Dendritic cell treated with granulocyte-macrophage colony-stimulating factor and Interleukin-4, amounts not matched to agents 40 ng/mL and 50 ng/mL, for 4 days (primary cell): ENCODE results near the gene ADGRL3.

ENCODE experiments used
- H3K27ac Mint-ChIP-seq: one replicate; pipeline ENCODE4 v1.8.0; 2022; ENCODE audit warnings: mild to moderate bottlenecking, mixed read lengths
- H3K27me3 Mint-ChIP-seq: one replicate; pipeline ENCODE4 v1.8.0; 2022; ENCODE audit warnings: mild to moderate bottlenecking, mixed read lengths
- H3K36me3 Mint-ChIP-seq: one replicate; pipeline ENCODE4 v1.8.0; 2022; ENCODE audit warnings: low read depth, mixed read lengths
- H3K4me1 Mint-ChIP-seq: one replicate; pipeline ENCODE4 v1.8.0; 2022; ENCODE audit warnings: low read depth, mixed read lengths
- H3K4me3 Mint-ChIP-seq: one replicate; pipeline ENCODE4 v1.8.0; 2022; ENCODE audit warnings: mild to moderate bottlenecking, moderate library complexity, mixed read lengths
- H3K9me3 Mint-ChIP-seq: one replicate; pipeline ENCODE4 v1.8.0; 2022; ENCODE audit warnings: mixed read lengths
- intact Hi-C: fragments of 100-400 bp; cut with micrococcal nuclease; formaldehyde crosslinking; loops from one replicate; pipeline ENCODE4 v1.15.0; 2022

The ADGRL3 gene

GRCh38 chr4:61445374-61446063 is 245.4 kb downstream of the ADGRL3 start:
- Mint-ChIP-seq H3K27me3 (no peaks in the 10 kb centered on the region), H3K4me1 (no peaks in the 10 kb centered on the region), H3K36me3 (no peaks in the 10 kb centered on the region), H3K9me3 (no peaks in the 10 kb centered on the region), H3K4me3 (no peak overlapping the region), H3K27ac (no peak overlapping the region)
- intact Hi-C loops = no loop called here

DNA sequence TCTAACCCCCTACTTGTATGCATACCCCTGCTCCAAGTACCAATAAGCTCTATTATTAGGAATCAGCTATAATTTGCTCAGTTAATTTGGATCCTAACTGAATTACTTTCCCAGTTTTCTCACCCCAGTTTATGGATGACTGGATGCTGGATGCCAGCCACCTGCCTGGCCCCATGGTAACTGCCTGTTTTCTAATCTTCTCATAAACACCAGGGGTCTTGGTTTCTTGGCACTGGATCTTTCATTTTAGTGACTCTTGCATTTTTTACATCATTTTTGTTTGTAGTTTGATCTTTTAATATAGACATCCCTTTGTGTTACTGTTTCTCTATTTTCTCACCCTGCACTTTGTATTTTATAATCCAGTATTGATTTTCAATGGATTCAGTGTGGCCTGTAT is 246.8 kb downstream of the ADGRL3 start:
- Mint-ChIP-seq H3K36me3 (no peaks in the 10 kb centered on the region), H3K4me3 (no peak overlapping the region), H3K27me3 (no peaks in the 10 kb centered on the region), H3K4me1 (peaks cover under 1% of the 10 kb centered on the region), H3K9me3 (no peaks in the 10 kb centered on the region), H3K27ac (no peak overlapping the region)
- intact Hi-C loops = no loop called here

DNA sequence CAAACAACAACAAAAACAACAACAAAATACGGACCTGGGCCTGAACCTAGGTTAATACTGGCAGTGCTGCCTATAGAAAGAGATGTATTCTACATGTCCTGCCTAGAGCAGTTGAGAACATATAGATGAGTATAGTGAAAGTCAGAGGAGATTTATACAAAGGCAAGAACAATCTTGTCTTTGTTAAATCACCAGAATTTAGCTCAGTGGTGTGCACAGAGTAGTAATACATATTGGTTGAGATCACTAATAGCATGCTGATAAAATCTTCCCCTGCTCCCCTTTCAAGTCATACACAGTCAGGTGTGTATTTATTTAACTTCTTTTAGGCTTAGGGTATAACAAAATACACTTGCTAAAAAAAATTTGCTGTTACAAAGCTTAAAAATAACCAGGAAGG is 247.8 kb downstream of the ADGRL3 start:
- Mint-ChIP-seq H3K4me3 (no peak overlapping the region), H3K27ac (no peak overlapping the region), H3K4me1 (peaks cover 6% of the 10 kb centered on the region), H3K9me3 (no peaks in the 10 kb centered on the region), H3K36me3 (no peaks in the 10 kb centered on the region), H3K27me3 (no peaks in the 10 kb centered on the region)
- intact Hi-C loops = no loop called here

DNA sequence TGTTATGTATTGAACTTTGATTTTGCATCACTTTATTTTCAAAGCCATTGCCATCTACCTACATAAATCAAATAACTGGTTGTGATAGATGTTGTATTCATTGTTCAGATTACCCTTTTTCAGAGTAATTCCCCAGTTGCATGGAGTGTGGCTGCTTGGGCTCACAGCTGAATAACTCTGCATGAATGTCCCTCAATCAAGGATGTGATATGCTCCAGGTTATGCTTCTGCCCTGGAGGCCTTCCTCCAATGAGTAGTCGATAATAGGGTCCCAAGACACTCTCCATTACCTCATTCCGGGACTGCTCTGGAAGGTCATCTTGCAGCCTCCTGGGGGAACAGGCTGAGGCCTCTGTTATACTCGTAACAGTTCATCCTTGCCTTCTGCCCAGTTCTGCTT is 251.8 kb downstream of the ADGRL3 start:
- H3K4me3 Mint-ChIP-seq = no peak overlapping the region
- no peaks in the 10 kb centered on the region for H3K27me3 Mint-ChIP-seq
- peaks cover 6% of the 10 kb centered on the region for H3K4me1 Mint-ChIP-seq
- no peaks in the 10 kb centered on the region for H3K36me3 Mint-ChIP-seq
- H3K9me3 Mint-ChIP-seq = no peaks in the 10 kb centered on the region
- intact Hi-C loops = no loop called here
- H3K27ac Mint-ChIP-seq = no peak overlapping the region

- intact Hi-C loops = no loop called here
- Mint-ChIP-seq H3K27me3 (no peaks in the 10 kb centered on the region), H3K36me3 (no peaks in the 10 kb centered on the region), H3K9me3 (no peaks in the 10 kb centered on the region), H3K4me3 (no peak overlapping the region), H3K4me1 (no peaks in the 10 kb centered on the region), H3K27ac (no peak overlapping the region)
Observed at GRCh38 chr4:61461956-61462355, 261.8 kb downstream of the ADGRL3 start.

DNA sequence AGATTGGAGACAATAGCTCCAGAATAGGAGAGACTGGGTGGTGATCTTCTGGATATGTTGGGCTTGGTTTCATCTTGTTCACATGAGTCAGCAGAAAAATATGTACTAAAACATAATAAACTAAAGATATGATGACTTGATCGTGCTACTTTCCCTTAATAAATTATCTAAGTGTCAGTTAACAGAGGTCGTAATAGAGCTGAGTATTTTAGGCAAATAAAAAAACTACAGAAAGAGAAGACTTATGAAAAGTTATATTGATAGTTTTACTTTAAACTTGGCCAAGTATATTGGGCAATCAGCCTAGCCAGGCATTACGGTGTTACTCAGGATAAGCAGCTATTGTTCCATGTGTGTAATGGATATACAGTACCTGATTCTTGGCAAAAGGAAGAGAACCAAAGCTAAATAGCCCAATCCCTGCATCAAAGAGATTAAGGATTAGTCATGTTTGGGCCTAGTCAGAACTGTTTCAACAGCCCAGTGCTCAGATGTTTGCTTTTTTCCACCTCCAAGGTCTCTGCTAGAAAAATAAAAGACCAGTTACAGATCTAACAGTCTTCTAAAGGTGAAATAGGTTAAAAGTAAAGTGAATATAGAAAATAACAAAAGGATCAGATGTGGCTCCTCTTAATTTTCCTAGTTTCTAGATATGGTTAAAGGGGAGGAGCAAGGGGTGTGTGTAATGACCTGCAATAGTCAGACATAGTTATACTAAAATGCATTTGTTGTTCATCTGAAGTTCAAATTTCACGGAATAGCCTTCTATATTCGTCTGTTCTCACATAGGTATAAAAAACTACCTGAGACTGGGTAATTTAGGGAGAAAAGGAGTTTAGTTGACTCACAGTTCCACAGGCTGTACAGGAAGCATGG is 262.6 kb downstream of the ADGRL3 start:
- H3K4me3 Mint-ChIP-seq = no peak overlapping the region
- no peaks in the 10 kb centered on the region for H3K9me3 Mint-ChIP-seq
- no peaks in the 10 kb centered on the region for H3K27me3 Mint-ChIP-seq
- H3K36me3 Mint-ChIP-seq = no peaks in the 10 kb centered on the region
- H3K4me1 Mint-ChIP-seq = no peaks in the 10 kb centered on the region
- H3K27ac Mint-ChIP-seq = no peak overlapping the region
- intact Hi-C loops = no loop called here

GRCh38 chr4:61468024-61468720 is 268.0 kb downstream of the ADGRL3 start:
- Mint-ChIP-seq H3K27me3 (no peaks in the 10 kb centered on the region), H3K9me3 (no peaks in the 10 kb centered on the region), H3K27ac (no peak overlapping the region), H3K4me1 (no peaks in the 10 kb centered on the region), H3K36me3 (no peaks in the 10 kb centered on the region), H3K4me3 (no peak overlapping the region)
- intact Hi-C loops = no loop called here

- Mint-ChIP-seq H3K36me3 (no peaks in the 10 kb centered on the region), H3K27ac (no peak overlapping the region), H3K9me3 (no peaks in the 10 kb centered on the region), H3K4me1 (no peaks in the 10 kb centered on the region), H3K27me3 (no peaks in the 10 kb centered on the region), H3K4me3 (no peak overlapping the region)
- intact Hi-C loops = no loop called here
Observed at GRCh38 chr4:61473306-61473705, 273.2 kb downstream of the ADGRL3 start.

- H3K36me3 Mint-ChIP-seq = no peaks in the 10 kb centered on the region
- H3K4me3 Mint-ChIP-seq = no peak overlapping the region
- no peaks in the 10 kb centered on the region for H3K27me3 Mint-ChIP-seq
- H3K27ac Mint-ChIP-seq = no peak overlapping the region
- H3K9me3 Mint-ChIP-seq = no peaks in the 10 kb centered on the region
- intact Hi-C loops = no loop called here
- no peaks in the 10 kb centered on the region for H3K4me1 Mint-ChIP-seq
Observed at GRCh38 chr4:61478340-61478739, 278.2 kb downstream of the ADGRL3 start.

GRCh38 chr4:61485056-61485455 is 284.9 kb downstream of the ADGRL3 start:
- no peaks in the 10 kb centered on the region for H3K27me3 Mint-ChIP-seq
- H3K4me3 Mint-ChIP-seq = no peak overlapping the region
- H3K9me3 Mint-ChIP-seq = no peaks in the 10 kb centered on the region
- H3K27ac Mint-ChIP-seq = no peak overlapping the region
- H3K36me3 Mint-ChIP-seq = no peaks in the 10 kb centered on the region
- H3K4me1 Mint-ChIP-seq = no peaks in the 10 kb centered on the region
- intact Hi-C loops = no loop called here

- no peaks in the 10 kb centered on the region for H3K27me3 Mint-ChIP-seq
- no peak overlapping the region for H3K27ac Mint-ChIP-seq
- H3K36me3 Mint-ChIP-seq = no peaks in the 10 kb centered on the region
- intact Hi-C loops = no loop called here
- H3K4me3 Mint-ChIP-seq = no peak overlapping the region
- H3K9me3 Mint-ChIP-seq = no peaks in the 10 kb centered on the region
- no peaks in the 10 kb centered on the region for H3K4me1 Mint-ChIP-seq
Observed at GRCh38 chr4:61489927-61490326, 289.8 kb downstream of the ADGRL3 start.

DNA sequence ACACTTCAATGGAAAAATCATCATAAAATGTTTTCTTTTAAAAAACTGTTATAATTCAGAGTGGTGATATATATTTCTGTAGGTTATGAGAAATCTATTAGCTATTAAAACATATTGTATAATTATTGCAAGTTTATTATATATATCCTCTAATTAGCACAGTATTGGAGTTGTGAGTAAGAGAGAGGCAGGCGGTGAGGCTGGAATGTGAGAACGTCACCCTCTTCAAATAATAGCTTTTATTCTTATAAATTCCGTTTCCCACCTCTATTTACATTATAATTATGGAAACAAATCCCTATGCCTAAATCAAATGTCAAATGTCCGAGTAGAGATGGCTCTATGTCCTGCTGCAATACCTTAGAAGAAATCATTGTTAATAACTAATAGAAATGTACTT is 292.9 kb downstream of the ADGRL3 start:
- Mint-ChIP-seq H3K4me1 (no peaks in the 10 kb centered on the region), H3K27ac (no peak overlapping the region), H3K9me3 (no peaks in the 10 kb centered on the region), H3K27me3 (no peaks in the 10 kb centered on the region), H3K36me3 (no peaks in the 10 kb centered on the region), H3K4me3 (no peak overlapping the region)
- intact Hi-C loops = no loop called here

- no peak overlapping the region for H3K27ac Mint-ChIP-seq
- intact Hi-C loops = no loop called here
- no peaks in the 10 kb centered on the region for H3K4me1 Mint-ChIP-seq
- no peaks in the 10 kb centered on the region for H3K27me3 Mint-ChIP-seq
- H3K9me3 Mint-ChIP-seq = no peaks in the 10 kb centered on the region
- H3K4me3 Mint-ChIP-seq = no peak overlapping the region
- H3K36me3 Mint-ChIP-seq = no peaks in the 10 kb centered on the region
Observed at GRCh38 chr4:61493470-61493869, 293.3 kb downstream of the ADGRL3 start.

- H3K4me3 Mint-ChIP-seq = no peak overlapping the region
- H3K36me3 Mint-ChIP-seq = no peaks in the 10 kb centered on the region
- intact Hi-C loops = no loop called here
- no peaks in the 10 kb centered on the region for H3K4me1 Mint-ChIP-seq
- H3K27me3 Mint-ChIP-seq = no peaks in the 10 kb centered on the region
- no peak overlapping the region for H3K27ac Mint-ChIP-seq
- no peaks in the 10 kb centered on the region for H3K9me3 Mint-ChIP-seq
Observed at GRCh38 chr4:61500883-61501282, 300.8 kb downstream of the ADGRL3 start.
